SK-MEL-5 (cell line): Measurements from ENCODE around the gene PXMP4. TPM values are rescaled to one million over a fixed set of nuclear protein-coding genes. Genes with fewer than 3 reads are reported as not detected.
"Not testable (repeated sequence)": the region's sequence is repeated elsewhere in the genome, so short reads cannot be mapped to it uniquely, and the experiment has no call there.

Experiments
- DNase-seq: peaks from one replicate; pipeline ENCODE4 v3.0.0-alpha.2; 2016; ENCODE audit warnings: low read depth, low spot score
- in situ Hi-C: cut with HindIII; loops from 2 replicates; pipeline ENCODE4 v1.10.0; 2016; ENCODE audit warnings: low sequenced_read_pairs, high pct_unique_total_duplicates, low pct_unique_long_range_greater_than_20kb
- total RNA-seq: library from RNA; depleted of rRNA; stranded (reverse); fragments of >200 nt; shearing (Covaris generic); gene quantifications from 2 replicates; pipeline ENCODE4 v1.2.3, GENCODE V29; 2014

PXMP4 gene
- total RNA-seq, 1 experiment from 2014 or later, result 11.5 TPM

- in situ Hi-C loops, result no loop called here
- DNase-seq, result no peak
These were observed 9.2 kb downstream of the PXMP4 start for GRCh38 chr20:33710681-33711445.

GRCh38 chr20:33709905-33710541 is 10.1 kb downstream of the PXMP4 start:
- DNase-seq, result no peak
- in situ Hi-C loops, result no loop called here

GRCh38 chr20:33709398-33709797 is 10.7 kb downstream of the PXMP4 start:
- no peak for DNase-seq
- in situ Hi-C loops, result no loop called here

- no peak for DNase-seq
- in situ Hi-C loops, result no loop called here
These were observed 12.4 kb downstream of the PXMP4 start for GRCh38 chr20:33707668-33708067.

GRCh38 chr20:33704197-33704924 is 15.7 kb downstream of the PXMP4 start:
- no peak for DNase-seq
- in situ Hi-C loops, result no loop called here

GRCh38 chr20:33703498-33704137 is 16.5 kb downstream of the PXMP4 start:
- in situ Hi-C loops, result no loop called here

GRCh38 chr20:33702861-33703260 is 17.2 kb downstream of the PXMP4 start:
- in situ Hi-C loops, result no loop called here
- no peak for DNase-seq

More at GRCh38 chr20:33703498-33704137, 16.5 kb downstream of the PXMP4 start:
- no peak for DNase-seq

- DNase-seq, result no peak
- in situ Hi-C loops, result no loop called here
These were observed 18.3 kb downstream of the PXMP4 start for GRCh38 chr20:33701629-33702450.

- in situ Hi-C loops, DNase-seq: not testable (repeated sequence)
These were observed 19.2 kb downstream of the PXMP4 start for GRCh38 chr20:33700696-33701441.

- DNase-seq, in situ Hi-C loops: not testable (repeated sequence)
These were observed 21.1 kb downstream of the PXMP4 start for GRCh38 chr20:33698966-33699365.

- no peak for DNase-seq
- in situ Hi-C loops, result no loop called here
These were observed 23.0 kb downstream of the PXMP4 start for GRCh38 chr20:33697129-33697528.

GRCh38 chr20:33696448-33696847 is 23.7 kb downstream of the PXMP4 start:
- in situ Hi-C loops, result no loop called here
- no peak for DNase-seq

- in situ Hi-C loops, result no loop called here
- no peak for DNase-seq
These were observed 25.5 kb downstream of the PXMP4 start for GRCh38 chr20:33694639-33695012.

- in situ Hi-C loops, result no loop called here
- DNase-seq, result no peak
These were observed 26.1 kb downstream of the PXMP4 start for GRCh38 chr20:33693741-33694638.

GRCh38 chr20:33693289-33693688 is 26.8 kb downstream of the PXMP4 start:
- in situ Hi-C loops, result no loop called here
- no peak for DNase-seq

GRCh38 chr20:33689973-33690372 is 30.1 kb downstream of the PXMP4 start:
- DNase-seq, result peak; percentile 86
- in situ Hi-C loops, result no loop called here
